NAMALWA (cell line): ENCODE data around the gene TEX264.
"Not testable (repeated sequence)": the region's sequence is repeated elsewhere in the genome, so short reads cannot be mapped to it uniquely, and the experiment has no call there.

Experiments used
- DNase-seq: peaks from one replicate; pipeline ENCODE4 v3.0.0-alpha.2; 2015; ENCODE audit warnings: low spot score

TEX264 gene, protein sequence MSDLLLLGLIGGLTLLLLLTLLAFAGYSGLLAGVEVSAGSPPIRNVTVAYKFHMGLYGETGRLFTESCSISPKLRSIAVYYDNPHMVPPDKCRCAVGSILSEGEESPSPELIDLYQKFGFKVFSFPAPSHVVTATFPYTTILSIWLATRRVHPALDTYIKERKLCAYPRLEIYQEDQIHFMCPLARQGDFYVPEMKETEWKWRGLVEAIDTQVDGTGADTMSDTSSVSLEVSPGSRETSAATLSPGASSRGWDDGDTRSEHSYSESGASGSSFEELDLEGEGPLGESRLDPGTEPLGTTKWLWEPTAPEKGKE

DNA sequence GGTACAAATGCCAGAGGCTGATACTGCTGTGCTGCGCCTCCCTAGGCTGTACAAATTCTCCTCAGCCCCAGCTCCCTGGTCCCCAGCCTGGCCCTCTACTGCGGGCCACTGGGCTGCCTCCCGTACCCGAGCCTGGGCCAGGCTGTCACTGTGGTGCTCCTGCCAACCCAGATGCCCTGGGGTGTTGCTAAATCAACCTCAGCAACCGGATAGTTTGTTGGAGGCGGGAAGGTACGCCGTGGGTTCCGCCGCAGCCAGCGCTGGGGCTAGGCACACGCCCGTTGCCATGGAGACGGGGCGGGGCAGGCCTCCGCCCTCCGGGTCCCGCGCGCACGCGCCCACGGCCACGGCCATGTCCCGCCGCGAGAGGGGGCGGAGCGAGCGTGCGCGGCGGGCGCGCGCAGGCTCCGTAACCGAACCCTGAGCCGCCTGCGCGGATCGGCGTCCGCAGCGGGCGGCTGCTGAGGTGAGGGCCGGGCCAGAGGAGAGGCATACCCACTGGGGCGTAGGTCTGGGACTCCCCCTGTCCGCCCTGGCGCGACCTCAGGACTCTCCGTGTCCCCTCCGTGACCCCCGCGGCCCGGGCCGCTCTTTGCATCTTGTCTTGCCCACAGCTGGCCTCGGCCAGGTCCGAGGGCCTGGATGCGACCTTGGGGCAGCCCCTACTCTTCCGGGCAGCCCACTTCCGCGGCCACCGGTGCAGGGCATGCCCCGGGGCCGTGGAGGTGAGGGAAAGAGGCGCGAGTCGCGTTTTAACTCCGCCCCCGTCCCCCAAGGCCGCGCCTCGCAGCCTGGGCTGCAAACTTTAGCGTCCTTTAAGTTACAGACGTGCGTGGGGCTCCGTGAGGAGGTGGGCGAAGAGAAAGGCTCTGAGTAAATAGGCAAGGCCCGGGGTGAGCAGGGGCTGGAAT lies at the start of gene TEX264:
TEX264 (plus strand) TSS at position 430 of the 911 bp plus-strand sequence. CDS start 3,053 bp downstream, outside the sequence.
- DNase-seq: peak; percentile 84

DNA sequence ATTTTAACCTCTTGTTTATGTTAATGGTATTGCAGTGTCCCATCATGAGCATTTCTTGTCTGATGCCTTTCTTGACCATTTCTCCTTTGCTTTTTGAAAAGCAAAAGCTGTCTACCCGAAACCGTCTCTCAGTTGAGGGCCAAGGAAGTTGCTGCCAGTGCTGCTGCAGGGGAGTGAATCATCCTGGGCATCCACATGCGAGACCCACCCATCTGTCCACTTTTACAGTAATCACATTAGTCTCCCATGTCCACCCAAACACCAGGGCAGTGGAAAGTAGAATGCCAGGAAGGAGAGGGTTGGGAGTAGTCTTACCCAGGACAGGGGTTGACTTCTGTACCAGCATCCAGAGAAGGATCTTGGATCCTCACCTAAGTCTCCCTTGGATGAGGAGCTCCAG lies 48.6 kb upstream of the TEX264 start:
- DNase-seq: no peak

DNA sequence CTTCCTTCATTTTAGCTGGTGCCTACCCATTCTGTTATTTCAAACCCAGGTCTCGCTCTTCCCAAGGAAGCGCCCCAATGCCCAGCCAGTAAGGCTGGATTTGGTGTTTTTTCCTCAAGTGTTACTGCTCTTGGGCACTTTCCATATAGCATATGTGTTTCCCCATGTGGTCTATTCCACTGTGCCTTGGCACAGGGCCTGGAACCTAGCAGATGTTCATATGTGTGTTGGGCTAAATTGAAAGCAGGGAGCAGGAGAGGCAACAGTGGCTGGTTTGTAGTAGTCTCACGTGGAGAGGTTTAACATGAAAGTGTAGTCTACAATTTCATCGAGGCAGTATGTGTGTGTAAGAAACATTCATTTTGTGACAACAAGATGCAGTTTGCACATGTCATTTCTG lies 48.2 kb upstream of the TEX264 start:
- no peak for DNase-seq

DNA sequence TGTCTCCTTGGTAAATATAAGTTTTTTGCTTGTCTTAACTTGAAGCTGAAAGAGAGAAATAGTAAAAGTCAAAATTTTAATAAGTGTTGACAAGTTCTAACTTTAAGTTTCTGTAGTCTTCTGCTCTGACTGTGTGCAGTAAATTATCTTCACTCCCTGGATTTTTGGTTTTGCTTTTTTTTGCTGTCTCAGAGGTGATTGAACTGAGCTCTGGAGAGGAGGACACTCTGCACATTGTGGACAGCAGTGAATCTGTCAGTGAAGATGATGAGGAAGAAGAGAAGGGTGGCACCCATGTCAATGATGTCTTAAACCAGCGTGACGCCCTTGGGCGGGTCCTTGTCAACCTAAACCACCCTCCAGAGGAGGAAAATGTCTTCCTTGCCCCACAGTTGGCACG lies 40.5 kb upstream of the TEX264 start:
- no peak for DNase-seq

DNA sequence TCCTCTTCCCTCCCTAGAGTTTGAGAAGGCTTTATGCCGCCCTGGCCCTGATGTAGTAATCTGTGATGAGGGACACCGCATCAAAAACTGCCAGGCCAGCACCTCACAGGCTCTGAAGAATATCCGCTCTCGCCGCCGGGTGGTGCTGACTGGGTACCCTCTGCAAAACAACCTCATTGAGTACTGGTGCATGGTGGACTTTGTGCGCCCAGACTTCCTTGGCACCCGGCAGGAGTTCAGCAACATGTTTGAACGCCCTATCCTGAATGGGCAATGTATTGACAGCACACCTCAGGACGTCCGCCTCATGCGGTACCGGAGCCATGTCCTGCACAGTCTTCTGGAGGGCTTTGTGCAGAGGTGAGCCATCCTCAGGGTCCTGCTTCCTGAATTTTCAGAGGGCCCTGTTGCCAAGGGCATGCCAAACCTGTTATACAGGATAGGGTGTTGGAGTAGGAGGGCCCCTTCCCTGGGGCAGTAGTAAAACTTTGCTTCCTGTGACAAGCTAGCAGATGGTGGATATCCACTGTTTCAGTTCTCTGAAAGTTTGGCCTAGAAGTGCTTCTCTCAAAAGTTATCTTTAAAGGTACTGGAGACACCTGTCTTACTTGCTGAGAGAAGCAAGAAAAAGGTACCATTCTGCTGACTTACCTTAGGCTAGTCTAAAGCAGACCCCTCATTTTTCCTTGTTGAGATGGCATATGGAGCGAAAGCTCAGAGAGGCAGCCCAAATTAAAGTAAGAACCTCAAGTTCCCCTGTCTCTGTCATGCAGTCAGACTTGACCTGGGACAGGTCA lies 33.7 kb upstream of the TEX264 start:
- no peak for DNase-seq

DNA sequence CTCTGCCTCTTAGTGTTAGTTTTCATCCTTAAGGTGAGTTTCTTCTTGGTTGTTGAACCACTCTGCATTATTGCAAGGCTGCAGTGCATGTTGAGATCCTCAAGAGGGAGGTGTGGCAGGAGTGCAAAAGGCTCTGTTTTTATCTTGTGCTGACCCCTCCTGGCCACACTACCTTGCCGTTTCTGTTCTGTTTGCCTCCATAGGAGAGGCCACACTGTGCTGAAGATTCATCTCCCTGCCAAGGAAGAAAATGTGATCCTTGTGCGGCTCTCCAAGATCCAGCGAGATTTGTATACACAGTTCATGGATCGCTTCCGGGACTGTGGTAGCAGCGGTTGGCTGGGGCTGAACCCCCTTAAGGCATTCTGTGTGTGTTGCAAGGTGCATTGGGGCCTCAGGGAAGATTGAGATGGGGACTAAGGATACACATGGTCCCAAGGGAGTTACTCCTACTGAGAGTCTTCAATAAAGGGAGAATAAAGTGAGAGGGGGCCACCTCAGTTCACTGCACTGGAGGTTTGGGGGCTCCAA lies 33.0 kb upstream of the TEX264 start:
- peak; percentile 67 for DNase-seq

DNA sequence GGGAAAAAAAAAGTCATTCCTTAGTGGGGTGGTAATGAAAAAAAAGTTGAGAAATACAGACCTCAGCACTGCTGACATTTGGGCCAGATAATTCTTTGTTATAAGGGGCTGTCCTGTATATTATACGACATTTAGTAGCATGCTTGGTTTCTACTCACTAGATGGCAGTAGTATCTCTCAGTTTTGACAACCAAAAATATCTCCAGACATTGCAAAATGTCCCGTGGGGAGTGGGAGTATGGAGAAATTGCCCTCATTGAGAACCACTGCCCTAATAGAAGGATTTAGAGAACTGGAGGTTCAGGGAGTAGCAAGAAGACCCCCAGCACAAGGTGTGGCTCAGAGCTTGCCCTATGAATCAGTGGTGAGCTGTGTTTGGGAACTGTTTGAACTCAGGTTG lies 28.6 kb upstream of the TEX264 start:
- peak; percentile 25 for DNase-seq

DNA sequence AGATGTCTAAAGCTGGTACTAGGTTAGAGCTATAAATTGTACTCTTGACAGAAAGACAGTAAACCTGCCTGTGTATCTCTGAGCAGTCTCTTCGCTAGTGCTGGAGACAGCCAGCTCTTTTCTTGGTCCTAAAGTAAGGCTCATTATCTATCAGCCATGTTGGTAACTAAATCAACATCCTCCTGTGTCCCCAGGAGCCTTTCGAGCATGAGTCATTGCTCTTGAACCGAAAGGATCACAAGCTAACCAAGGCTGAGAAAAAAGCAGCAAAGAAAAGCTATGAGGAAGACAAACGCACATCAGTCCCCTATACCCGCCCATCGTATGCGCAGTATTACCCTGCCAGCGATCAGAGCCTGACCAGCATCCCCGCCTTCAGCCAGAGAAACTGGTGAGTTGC lies 25.0 kb upstream of the TEX264 start:
- DNase-seq: no peak

DNA sequence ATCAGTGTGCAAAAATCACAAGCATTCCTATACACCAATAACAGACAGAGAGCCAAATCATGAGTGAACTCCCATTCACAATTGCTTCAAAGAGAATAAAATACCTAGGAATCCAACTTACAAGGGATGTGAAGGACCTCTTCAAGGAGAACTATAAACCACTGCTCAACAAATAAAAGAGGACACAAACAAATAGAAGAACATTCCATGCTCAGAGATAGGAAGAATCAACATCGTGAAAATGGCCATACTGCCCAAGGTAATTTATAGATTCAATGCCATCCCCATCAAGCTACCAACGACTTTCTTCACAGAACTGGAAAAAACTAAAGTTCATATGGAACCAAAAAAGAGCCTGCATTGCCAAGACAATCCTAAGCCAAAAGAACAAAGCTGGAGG lies 18.9 kb upstream of the TEX264 start:
- DNase-seq: not testable (repeated sequence)

DNA sequence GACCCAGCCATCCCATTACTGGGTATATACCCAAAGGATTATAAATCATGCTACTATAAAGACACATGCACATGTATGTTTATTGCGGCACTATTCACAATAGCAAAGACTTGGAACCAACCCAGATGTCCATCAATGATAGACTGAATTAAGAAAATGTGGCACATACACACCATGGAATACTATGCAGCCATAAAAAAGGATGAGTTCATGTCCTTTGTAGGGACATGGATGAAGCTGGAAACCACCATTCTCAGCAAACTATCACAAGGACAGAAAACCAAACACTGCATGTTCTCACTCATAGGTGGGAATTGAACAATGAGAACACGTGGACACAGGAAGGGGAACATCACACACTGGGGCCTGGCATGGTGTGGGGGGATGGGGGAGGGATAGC lies 17.6 kb upstream of the TEX264 start:
- DNase-seq: not testable (repeated sequence)

DNA sequence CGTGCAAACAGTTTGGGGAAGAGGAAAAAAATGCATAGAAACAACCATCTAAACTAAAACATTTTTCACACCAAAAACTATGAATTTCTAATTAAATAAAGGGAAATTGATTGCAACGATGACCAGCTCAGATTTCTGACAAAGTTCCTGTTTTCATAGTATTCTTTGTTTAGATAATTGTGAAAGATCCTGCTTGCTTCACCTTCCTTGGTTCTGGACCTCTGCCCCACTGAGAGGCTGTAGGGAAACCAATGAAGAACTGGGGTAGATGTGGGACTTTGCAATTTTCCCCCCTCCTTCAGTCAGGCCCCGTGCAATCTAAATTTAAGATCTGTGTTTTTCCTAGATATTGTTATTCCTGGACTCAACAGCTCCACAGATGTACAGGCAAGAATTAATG lies 13.8 kb upstream of the TEX264 start:
- no peak for DNase-seq

DNA sequence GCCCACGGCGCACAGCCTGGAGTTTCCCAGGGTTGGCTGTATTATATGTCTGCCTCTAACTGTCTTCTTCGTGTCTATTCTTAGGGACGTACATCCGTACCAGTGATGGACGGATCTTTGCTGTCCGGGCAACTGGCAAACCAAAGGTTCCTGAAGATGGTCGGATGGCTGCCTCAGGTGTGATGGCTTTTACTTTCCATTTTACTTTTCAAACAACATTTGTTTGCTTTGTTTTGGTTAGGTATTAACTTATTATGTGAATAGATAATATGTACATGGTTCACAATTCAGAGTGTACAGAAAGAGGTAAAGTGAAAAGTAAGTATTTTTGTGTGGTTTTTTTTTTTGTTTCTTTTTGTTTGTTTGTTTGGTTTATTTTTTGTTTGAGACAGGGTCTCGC lies 11.1 kb upstream of the TEX264 start:
- no peak for DNase-seq

DNA sequence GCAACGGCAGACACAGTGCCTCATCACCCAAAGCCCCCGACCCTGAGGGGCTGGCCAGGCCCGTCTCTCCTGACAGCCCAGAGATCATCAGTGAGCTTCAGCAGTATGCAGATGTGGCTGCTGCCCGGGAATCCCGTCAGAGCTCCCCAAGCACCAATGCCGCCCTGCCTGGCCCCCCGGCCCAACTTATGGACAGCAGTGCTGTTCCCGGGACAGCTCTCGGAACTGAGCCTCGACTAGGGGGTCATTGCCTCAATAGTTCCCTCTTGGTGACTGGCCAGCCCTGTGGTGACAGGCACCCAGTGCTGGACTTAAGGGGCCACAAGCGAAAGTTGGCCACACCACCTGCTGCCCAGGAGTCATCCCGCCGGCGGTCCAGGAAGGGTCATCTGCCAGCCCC lies 8.6 kb upstream of the TEX264 start:
- no peak for DNase-seq

DNA sequence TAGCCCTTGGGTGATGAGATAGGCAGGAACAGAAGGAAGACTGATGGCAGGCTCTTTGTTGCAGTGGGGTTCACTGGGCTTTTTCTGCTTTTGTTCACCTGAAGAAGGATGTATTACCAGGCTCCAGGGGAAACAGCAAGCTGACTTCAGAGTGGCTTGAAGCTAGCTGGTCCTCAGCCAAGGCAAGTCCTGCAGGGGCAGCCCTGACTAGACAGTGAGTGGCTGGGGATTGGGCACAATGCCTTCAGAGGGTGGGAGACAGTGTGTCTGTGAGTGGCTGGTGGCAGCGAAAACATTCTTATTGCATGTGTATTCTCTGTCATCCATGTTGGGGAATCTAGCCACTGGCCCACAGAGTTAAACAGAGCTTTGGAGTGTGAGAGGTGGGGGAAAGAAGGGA lies 2.3 kb upstream of the TEX264 start:
- no peak for DNase-seq

DNA sequence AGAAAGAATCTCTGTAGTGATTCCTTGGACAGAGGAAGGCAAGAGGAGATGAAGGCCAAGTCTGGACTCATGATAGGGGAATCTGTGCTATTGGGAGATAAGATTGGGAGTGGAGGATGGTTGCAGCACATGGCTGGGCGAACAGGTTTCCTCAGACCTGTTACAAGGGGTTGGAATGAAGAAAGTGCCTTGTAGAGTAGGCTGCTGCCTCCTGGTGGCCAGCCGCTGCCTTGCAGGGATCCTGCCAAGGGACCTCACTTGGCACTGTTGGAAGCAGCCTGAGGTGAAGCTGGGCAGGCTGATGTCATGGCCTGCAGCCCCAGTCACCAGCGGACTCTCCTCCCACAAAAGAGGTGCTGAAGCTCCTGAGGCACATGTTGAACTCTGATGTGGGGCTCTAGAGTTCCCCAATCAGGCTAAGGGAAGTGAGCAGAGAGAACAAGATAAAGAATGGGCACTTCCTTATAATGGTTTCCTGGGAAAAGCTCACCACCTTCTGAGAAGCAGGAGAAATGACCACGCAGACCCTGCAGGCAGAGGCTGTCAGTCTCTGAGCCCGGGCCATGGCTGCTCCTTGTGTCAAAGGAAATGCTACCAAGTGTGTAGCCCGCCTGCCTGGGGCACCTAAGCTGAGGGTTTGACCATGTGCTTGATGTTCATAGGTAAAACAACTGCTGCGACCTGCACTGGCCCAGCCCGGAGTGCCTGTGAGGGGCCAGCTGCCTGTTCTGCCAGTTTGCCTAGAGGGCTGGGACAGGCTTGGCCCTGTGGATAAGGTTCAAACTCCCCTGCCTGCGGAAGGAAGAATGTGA lies 1.6 kb upstream of the TEX264 start:
- peak; percentile 74 for DNase-seq

DNA sequence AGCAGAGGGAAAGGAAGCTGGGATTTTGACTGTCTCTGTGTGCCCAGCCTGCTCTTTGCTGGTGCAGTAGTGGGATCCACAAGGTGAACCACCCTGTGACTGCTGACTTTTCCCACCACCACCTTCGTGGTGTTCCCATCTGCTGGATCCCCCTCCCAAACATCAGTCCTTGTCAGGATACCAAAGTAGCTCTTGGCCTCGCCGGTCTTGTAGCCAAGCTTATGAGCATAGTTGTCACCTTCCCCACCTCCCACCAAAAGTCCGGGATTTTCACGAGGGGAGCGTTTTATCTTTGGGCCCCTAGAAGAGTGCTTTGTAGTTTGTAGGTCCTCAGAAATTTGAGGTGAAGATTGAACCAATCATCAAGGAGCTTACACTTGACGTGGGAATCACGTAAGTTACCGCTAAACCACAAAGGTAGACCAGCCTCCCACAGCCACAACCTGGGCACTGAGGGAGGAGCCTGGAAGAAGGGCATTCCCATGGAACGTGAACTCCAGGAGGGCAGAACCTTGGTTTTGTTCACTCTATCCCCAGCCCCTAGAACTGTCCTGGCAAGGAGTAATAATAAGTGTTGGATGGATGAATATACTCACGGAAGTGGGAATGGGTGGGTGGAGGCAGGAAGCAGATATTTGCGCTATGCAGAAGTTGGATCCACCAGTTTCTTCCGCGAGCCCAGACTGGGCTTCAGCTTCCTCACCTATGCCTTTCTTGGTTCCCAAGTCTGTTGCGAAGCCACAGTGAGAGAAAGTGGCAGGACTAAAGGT lies 814 bp upstream of the TEX264 start:
- DNase-seq: no peak

DNA sequence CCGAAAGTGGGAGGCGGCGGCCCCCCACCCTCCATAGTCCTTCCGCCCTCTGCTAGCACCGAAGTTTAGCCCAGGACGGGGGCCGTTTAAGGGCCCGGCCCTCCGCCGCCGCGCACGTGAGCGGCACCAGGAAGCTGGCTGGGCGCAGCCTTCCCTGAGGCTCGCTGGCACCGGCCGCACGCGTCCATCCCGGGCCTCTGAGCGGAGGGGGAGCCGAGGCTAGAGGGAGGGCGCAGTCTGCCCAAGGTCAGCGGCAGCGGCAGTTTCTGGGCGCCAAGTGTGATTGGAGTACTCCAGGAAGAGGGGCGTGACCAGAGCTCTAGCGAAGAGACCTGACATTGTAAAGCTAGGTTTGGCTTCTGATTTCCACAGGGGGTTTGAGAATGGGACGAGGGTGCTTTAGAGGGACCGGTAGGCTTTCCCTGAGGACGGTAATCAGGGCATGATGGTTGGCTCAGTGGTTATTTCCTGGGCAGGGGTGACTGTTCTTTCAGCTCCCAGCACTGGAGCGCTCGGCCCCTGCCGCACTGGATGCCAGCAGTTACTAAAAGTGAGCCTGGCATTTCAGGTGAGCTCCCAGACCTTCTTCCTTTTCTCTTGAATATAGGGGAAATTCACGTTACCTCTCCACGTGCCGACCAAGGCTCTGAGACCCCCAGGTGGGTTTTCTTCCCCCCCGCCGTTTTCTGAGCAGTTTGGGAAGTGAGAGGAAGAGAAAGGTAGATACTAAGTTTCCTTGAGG lies 853 bp downstream of the TEX264 start:
- DNase-seq: peak; percentile 55

DNA sequence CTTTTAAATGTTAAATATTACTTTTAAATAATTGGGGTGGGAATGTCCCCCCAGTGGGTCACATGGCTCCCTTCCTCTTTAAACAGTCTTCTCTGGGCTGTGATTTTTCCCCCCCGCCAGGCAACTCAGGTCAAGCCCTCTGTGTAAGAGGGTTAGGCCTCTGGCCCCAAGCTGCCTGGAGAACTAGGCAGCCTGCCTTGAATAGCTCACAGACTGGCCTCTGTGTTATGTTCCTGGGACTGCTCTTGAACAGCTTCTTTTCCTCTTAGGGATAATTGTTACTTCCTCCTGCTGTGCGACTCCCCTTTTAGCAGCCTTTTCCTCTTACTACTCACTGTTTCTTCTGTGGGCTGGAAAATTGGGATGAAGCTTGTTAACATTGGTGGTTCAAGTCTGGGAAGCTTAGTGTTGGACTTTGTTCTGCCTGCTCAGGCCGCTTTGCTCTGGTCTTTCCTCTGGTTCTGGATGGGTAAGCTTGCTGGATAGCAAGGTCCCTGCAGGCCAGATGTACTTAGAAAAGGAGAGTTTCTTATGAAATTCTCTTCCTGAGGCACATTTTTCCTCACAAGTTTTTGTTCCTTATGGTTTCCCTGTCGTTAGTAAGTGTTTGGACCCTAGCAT lies 2.2 kb downstream of the TEX264 start:
- no peak for DNase-seq
